Measurements from ENCODE around the gene GRK3.

DNA sequence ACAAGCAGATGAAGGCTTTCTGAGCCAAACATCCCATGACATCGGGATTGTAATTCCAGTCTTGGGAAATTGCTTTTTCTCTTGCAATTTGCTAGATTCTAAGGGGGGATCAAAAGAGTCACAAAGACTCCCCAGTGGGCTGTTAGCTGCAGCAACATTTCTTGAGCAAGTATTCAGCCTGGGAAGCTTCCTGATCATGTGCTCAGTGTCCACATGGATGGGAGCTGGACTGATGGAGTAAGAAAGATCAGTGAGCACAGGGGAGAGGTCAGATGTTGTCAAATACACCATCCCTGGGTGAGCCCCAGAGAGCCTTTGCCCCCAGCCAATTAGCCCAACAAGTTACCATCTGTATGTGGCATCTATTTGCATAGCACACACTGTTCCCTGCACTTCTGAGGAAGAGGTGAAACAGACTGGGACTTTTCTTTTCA lies 10.2 kb upstream of the GRK3 start:
- TF ChIP-seq, protein P1, sequence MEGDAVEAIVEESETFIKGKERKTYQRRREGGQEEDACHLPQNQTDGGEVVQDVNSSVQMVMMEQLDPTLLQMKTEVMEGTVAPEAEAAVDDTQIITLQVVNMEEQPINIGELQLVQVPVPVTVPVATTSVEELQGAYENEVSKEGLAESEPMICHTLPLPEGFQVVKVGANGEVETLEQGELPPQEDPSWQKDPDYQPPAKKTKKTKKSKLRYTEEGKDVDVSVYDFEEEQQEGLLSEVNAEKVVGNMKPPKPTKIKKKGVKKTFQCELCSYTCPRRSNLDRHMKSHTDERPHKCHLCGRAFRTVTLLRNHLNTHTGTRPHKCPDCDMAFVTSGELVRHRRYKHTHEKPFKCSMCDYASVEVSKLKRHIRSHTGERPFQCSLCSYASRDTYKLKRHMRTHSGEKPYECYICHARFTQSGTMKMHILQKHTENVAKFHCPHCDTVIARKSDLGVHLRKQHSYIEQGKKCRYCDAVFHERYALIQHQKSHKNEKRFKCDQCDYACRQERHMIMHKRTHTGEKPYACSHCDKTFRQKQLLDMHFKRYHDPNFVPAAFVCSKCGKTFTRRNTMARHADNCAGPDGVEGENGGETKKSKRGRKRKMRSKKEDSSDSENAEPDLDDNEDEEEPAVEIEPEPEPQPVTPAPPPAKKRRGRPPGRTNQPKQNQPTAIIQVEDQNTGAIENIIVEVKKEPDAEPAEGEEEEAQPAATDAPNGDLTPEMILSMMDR (IDR thresholded peaks at IDR 0.05; ENCODE audit: insufficient read depth, low read length) = no peak
- TF ChIP-seq, protein P2, sequence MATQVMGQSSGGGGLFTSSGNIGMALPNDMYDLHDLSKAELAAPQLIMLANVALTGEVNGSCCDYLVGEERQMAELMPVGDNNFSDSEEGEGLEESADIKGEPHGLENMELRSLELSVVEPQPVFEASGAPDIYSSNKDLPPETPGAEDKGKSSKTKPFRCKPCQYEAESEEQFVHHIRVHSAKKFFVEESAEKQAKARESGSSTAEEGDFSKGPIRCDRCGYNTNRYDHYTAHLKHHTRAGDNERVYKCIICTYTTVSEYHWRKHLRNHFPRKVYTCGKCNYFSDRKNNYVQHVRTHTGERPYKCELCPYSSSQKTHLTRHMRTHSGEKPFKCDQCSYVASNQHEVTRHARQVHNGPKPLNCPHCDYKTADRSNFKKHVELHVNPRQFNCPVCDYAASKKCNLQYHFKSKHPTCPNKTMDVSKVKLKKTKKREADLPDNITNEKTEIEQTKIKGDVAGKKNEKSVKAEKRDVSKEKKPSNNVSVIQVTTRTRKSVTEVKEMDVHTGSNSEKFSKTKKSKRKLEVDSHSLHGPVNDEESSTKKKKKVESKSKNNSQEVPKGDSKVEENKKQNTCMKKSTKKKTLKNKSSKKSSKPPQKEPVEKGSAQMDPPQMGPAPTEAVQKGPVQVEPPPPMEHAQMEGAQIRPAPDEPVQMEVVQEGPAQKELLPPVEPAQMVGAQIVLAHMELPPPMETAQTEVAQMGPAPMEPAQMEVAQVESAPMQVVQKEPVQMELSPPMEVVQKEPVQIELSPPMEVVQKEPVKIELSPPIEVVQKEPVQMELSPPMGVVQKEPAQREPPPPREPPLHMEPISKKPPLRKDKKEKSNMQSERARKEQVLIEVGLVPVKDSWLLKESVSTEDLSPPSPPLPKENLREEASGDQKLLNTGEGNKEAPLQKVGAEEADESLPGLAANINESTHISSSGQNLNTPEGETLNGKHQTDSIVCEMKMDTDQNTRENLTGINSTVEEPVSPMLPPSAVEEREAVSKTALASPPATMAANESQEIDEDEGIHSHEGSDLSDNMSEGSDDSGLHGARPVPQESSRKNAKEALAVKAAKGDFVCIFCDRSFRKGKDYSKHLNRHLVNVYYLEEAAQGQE (IDR thresholded peaks at IDR 0.05; ENCODE audit: insufficient replicate concordance, low read depth) = no peak
- TF ChIP-seq POLR2AphosphoS5 (IDR thresholded peaks at IDR 0.05; ENCODE audit: low read depth) (no peak), SPI1 (IDR thresholded peaks at IDR 0.05; ENCODE audit: borderline replicate concordance, low read depth) (no peak)
